Measurements from ENCODE around the gene BMAL1. TPM values are rescaled to one million over a fixed set of nuclear protein-coding genes. Genes with fewer than 3 reads are reported as not detected.

BMAL1 gene
- total RNA-seq, 1 donor from 2014 or later: 8.5 TPM

GRCh38 chr11:13339195-13340153 lies 61.9 kb downstream of the BMAL1 start:
- peak; percentile 65 to 97 for DNase-seq (ENCODE audit: low read depth in 2 of 2)

DNA sequence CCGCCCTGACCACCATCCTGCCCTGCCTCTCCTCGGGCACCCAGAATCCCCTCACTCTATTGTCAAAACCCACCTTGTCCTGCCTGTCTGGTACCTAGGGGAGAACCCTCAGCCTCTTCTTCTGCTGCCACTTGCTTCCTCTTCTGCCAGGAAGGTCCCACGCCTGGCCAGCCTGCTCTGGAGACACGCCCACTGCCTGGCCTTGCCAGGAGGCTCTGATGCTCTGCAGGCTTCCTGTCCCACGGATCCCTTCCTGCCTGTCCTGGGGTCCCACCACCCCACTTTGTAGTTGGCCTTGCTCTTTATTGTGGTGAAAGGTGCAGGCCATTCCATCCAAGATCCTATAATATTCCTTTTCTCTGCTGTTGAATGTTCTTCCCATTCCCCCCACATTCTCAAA lies 63.4 kb downstream of the BMAL1 start:
- DNase-seq (ENCODE audit: low read depth in 2 of 2): no peak

GRCh38 chr11:13343067-13343466 lies 65.5 kb downstream of the BMAL1 start:
- no peak for DNase-seq (ENCODE audit: low read depth in 2 of 2)

DNA sequence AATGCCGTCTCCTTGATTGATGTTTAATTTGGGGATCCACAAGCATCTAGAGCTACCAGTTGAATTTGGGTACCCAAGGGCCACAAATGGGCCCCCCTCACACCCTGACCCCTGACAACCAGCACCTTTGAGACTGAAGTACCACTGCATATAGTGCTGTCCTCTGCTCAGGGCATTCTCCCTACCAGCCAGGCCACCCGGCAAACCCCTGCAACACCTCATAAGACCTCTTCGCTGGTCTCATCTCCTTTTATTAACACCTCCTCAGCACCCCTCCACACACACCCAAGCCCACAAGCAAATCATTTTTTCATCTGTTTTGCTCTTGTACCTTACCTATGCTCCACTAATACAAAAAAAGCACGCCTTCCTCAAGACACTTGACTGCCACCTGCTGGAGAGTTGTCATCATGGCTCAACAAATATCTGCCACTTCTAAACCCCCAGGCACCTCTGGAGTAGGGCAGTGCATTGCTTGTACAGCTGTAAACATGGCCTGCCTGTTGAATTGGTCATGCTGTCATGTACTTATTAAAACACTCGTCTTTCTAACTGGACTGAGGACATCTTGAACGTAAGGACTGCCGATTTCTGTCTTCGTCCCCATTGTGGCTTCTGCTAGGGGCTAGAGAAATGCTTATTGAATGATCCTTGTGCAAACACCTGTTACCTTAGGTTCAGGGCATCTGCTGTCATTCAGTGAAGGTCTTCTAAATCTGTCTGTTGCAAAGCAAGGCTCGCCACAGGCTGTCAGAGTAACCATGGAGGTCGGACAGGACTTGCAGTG lies 66.5 kb downstream of the BMAL1 start:
- peak; percentile 80 to 84 for DNase-seq (ENCODE audit: low read depth in 2 of 2)

- no peak for DNase-seq (ENCODE audit: low read depth in 2 of 2)
Measured at GRCh38 chr11:13344818-13345217, 67.2 kb downstream of the BMAL1 start.

DNA sequence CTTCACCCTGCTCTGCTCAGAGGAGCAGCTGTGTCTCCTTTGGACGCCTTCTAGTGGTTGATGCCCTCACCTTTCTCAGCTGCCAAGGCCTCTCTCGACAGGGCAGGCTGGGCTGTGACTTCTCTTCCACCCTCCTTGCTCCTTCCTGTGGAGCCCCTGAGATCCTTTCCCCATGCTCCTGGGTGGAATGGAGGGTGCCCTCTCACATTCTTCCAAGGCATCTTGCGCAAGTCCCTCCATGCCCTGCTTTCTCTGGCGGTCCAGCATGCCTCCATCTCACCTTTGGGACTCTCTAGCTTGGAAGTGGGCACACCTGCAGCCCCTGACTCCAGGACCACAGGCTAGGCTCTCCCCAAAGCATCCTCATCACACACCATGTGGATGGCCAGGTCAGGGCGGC lies 68.9 kb downstream of the BMAL1 start:
- DNase-seq (ENCODE audit: low read depth in 2 of 2): no peak

GRCh38 chr11:13347901-13348300 lies 70.3 kb downstream of the BMAL1 start:
- DNase-seq (ENCODE audit: low read depth in 2 of 2): no peak

- no peak for DNase-seq (ENCODE audit: low read depth in 2 of 2)
Measured at GRCh38 chr11:13348305-13348704, 70.7 kb downstream of the BMAL1 start.

DNA sequence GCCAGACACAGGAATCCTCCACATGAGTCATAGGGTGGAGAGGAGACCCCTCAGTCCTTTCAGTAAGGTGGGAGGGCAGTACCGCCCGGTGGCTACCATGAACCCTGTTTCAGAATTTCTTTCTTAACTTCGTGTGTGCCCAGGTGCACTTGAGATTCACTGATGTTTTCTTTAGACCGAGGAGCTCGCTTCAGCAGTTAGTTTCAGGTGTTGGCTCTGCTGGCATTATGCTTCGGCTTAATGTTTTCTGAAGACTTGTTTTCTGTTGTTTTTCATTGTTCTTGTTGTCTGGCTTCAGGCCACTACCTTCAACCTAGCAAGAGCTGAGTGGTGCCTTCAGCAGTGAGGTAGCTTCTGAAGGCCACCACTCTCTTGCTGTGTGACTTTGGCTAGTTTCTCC lies 71.5 kb downstream of the BMAL1 start:
- no peak for DNase-seq (ENCODE audit: low read depth in 2 of 2)

DNA sequence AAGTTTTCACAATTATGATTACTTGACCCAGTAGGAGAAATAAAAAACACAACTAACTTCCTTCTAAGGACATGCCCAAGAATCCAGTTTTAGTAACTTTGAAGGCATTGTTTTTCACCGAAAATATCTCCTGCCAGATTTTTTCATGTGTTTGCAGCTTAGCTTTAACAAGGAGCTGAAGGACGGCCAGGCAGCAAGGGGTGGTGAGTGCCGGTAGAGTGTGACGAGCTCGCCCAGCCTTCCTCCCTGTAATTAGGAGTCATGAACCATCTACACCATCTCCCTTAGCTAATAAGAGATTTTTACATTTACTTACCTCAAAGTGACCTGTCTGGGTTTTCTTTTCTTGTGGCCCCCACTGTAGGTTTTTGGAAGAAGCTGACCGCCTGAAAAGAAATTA lies 72.0 kb downstream of the BMAL1 start:
- no peak for DNase-seq (ENCODE audit: low read depth in 2 of 2)

DNA sequence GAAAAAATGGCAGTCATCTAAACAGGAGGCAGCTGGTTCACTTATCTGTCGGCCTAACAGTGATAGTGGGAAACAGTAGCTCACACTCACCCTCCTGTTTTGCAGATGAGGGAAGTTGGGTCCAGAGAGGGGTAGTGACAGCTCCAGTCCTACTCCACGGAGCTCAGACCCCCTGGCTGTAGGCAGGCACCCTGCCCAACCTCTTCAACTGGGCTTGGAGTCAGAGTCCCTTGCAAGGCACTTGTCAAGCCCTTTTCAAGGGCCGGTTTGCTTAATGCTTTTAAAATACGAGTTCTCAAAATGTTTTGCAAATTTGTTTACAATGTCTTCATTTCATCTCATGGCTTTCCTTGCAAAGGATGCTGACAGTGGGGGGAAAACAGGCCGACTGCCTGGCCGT lies 75.1 kb downstream of the BMAL1 start:
- no peak for DNase-seq (ENCODE audit: low read depth in 2 of 2)

- DNase-seq (ENCODE audit: low read depth in 2 of 2): peak; percentile 30
Measured at GRCh38 chr11:13354335-13354734, 76.7 kb downstream of the BMAL1 start.

DNA sequence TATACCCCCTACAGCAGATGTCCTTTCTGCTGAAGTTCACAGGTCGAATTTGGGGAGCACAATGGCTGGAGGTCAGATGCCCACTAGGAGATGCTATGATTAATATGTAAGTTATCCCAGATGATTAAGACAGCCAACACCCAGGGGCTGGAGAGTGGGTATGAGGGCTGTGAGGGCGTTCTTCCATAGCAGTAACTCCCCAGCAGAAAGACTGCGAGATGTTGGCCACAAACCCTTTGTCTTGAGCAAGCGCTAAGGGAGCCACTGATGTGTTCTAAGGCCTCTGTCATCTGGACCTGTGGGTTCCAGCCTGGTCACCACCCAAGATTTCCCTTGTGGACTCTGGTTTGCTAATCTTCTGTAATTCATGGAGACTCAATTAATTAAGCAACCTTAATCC lies 77.6 kb downstream of the BMAL1 start:
- DNase-seq (ENCODE audit: low read depth in 2 of 2): no peak

- DNase-seq (ENCODE audit: low read depth in 2 of 2): no peak
Measured at GRCh38 chr11:13357232-13357631, 79.6 kb downstream of the BMAL1 start.

DNA sequence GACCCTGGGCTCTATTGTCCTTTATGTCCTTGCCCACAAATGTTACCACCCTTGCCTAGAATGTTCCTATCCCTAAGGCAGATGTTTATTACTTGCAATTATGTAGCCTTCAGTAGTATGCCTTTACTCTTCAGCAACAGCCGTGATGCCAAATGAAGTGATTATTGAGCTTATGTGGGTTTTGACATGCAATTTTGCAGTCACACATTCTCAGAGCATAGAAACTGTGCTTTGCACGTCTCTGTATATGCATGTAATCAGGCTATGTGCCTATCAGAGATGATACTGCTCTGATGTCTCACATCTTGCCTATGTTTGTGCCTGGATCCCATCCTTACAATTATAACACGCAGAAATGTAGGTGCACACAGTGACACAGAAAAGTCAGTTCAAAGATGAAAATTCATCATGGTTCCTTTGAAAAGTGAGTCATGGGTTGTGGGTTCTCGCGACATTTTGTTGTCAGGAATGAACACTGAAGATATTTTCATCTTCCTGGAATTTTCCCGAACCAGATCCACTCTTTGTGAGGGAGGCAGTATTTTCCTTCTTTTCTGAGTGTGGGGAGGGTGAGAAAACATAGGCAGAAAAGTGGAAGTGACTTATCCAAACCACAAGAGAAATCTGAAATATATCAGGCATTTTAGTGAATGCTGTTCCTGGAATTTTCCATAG lies 81.1 kb downstream of the BMAL1 start:
- no peak for DNase-seq (ENCODE audit: low read depth in 2 of 2)

- no peak for DNase-seq (ENCODE audit: low read depth in 2 of 2)
Measured at GRCh38 chr11:13362596-13363109, 85.1 kb downstream of the BMAL1 start.

DNA sequence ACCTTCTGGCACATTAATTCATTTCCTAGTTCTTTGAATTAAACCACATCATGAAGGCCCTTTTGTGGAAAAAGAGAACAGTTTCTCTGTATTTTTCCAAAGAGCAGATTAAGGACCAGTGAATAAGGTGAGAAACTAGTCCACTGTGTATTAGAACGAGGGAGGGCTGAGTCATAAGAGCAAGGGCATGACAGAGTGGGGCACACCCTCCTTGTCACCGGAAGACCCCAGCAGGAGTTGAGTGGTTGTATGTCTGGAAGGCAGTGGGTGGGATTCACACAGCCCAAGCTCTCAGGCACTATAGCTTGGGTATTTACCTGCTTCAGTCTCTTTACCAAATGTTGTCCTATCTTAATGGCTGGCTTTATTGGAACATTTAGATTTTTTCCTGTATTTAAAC lies 86.8 kb downstream of the BMAL1 start:
- peak in 1 of 2 donors; percentile 40 for DNase-seq (ENCODE audit: low read depth in 2 of 2)

DNA sequence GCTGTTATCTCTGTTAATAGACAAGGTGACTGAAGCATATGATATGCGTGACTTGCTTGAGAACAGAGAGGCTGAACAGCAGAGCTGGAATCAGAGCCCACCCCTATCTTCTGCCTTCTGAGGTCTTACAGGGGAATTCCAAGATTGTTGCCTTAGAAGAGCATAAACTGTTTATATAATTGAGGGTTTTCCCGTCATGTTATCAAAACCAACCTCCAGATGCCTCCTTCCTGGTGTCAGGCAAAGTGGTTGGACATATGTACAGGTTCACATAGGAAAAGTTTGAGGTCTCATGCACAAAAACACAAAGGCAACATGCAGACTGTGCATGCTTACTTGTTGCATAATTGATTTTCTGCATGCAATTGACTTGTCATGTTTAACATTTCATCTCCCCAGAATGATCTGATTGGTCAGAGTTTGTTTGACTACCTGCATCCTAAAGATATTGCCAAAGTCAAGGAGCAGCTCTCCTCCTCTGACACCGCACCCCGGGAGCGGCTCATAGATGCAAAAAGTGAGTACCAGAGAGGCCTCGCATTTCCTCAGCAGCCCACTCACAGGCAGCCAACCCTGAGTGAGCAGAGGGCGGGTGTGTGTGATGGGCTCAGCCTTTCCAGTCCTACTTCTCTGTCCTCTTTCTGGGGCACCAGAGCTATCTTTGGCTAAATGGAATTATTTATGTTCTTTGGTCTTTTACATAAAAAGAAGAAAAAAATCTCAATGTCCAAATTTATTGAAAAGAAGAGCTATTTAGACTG lies 88.9 kb downstream of the BMAL1 start:
- no peak for DNase-seq (ENCODE audit: low read depth in 2 of 2)

DNA sequence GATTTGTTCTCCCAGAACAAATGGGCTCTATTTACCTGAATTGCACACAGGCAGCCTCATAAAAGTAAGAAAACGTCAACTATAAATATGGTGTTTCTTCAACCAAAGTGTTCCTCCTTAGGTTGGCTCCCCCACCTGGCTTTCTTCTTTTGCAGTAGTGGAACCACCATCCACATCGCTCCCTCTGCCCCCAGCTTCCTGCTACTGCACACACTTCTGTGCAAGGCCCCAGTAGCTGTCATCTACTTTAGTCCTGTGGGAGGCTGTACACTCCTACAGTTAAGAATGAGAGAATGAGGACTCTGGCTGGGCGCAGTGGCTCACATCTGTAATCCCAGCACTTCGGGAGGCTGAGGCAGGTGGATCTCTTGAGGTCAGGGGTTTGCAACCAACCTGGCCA lies 89.5 kb downstream of the BMAL1 start:
- DNase-seq (ENCODE audit: low read depth in 2 of 2): no peak

- no peak for DNase-seq (ENCODE audit: low read depth in 2 of 2)
Measured at GRCh38 chr11:13368041-13368446, 90.5 kb downstream of the BMAL1 start.

DNA sequence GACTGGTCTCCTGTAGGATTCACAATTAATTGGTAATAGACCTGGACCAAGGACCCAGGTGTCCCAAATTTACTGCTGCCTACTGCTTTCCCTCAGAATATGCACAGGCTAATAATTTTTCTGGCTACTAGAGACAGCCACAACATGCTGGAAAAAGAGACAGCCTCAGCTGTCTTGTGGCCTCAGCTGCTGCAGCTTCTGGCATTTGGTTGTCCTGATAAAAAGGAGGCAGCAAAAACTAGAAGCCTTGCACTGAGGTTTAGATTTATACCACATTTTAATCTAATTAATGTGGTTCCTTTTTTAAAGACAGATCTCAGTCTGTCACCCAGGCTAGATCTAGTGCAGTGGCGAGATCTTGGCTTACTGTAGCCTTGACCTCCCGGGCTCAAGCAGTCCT lies 95.6 kb downstream of the BMAL1 start:
- no peak for DNase-seq (ENCODE audit: low read depth in 2 of 2)
